SU-DHL-6 (cell line): ENCODE results near the gene OR4F15.
"Not testable (repeated sequence)": the region's sequence is repeated elsewhere in the genome, so short reads cannot be mapped to it uniquely, and the experiment has no call there.

Experiments
- H2AFZ ChIP-seq: fragments of 200-600 bp; sonication (generic); 2 replicates; pipeline ENCODE4 v1.6.1; 2014; ENCODE audit warnings: low read depth, mild to moderate bottlenecking, moderate library complexity, mixed read lengths, antibody characterized with exemption, low read length; ENCODE audit not compliant: severe bottlenecking
- H3F3A ChIP-seq: fragments of 200-600 bp; shearing (Covaris generic); 2 replicates; pipeline ENCODE4 v1.6.0; 2016; ENCODE audit warnings: antibody characterized with exemption, mild to moderate bottlenecking; ENCODE audit not compliant: insufficient read depth
- H3K27ac ChIP-seq: fragments of 200-600 bp; sonication (generic); 2 replicates; pipeline ENCODE4 v1.5.1; 2016; ENCODE audit warnings: low read depth, mild to moderate bottlenecking, low read length, moderate library complexity, mixed read lengths
- H3K27me3 ChIP-seq: fragments of 200-600 bp; sonication (generic), shearing (Covaris generic); 2 replicates; pipeline ENCODE4 v1.6.0; 2014; ENCODE audit warnings: mild to moderate bottlenecking, low read length
- H3K36me3 ChIP-seq: fragments of 200-600 bp; sonication (generic); 2 replicates; pipeline ENCODE4 v1.6.1; 2014; ENCODE audit warnings: mild to moderate bottlenecking, low read length, mixed read lengths
- H3K4me2 ChIP-seq: fragments of 300-600, 200-600 bp; shearing (Covaris generic), sonication (generic); 2 replicates; pipeline ENCODE4 v1.6.0; 2014; ENCODE audit warnings: low read length, low read depth, mild to moderate bottlenecking; ENCODE audit not compliant: poor library complexity, severe bottlenecking
- H3K4me3 ChIP-seq: fragments of 200-600 bp; sonication (generic); 2 replicates; pipeline ENCODE4 v1.5.1; 2014; ENCODE audit warnings: antibody characterized with exemption, low read length, mild to moderate bottlenecking, mixed read lengths; ENCODE audit not compliant: insufficient read depth, poor library complexity, severe bottlenecking
- H3K79me2 ChIP-seq: fragments of 200-600 bp; sonication (generic); 2 replicates; pipeline ENCODE4 v1.6.1; 2014; ENCODE audit warnings: mild to moderate bottlenecking, low read length, moderate library complexity; ENCODE audit not compliant: insufficient read depth
- H3K9ac ChIP-seq: fragments of 200-600 bp; sonication (generic); 2 replicates; pipeline ENCODE4 v1.7.0; 2014; ENCODE audit warnings: mild to moderate bottlenecking, low read length
- H3K9me2 ChIP-seq: fragments of 200-600 bp; sonication (generic); replicated peaks from 2 replicates; pipeline ENCODE4 v1.6.1; 2014; ENCODE audit warnings: low read length; ENCODE audit not compliant: insufficient read depth
- H3K9me3 ChIP-seq: fragments of 200-600 bp; sonication (generic); 2 replicates; pipeline ENCODE4 v1.6.1; 2014; ENCODE audit warnings: low read length, mixed read lengths; ENCODE audit not compliant: insufficient read depth
- H4K20me1 ChIP-seq: fragments of 200-600 bp; sonication (generic); 2 replicates; pipeline ENCODE4 v1.6.1; 2014; ENCODE audit warnings: low read depth, mild to moderate bottlenecking, antibody characterized with exemption, low read length, moderate library complexity, mixed read lengths
- EZH2phosphoT487 ChIP-seq: fragments of 200-600 bp; sonication (generic), shearing (Covaris generic); conservative IDR thresholded peaks from 2 replicates; pipeline ENCODE4 v1.6.1; 2018; ENCODE audit warnings: mild to moderate bottlenecking, antibody characterized with exemption, low read length, moderate library complexity, mixed read lengths
- TF ChIP-seq, protein P1 (sequence below): fragments of 200-600 bp; sonication (generic); IDR thresholded peaks from one replicate; pipeline ENCODE4 v1.5.1; 2017; ENCODE audit warnings: antibody characterized with exemption, mild to moderate bottlenecking, low read length, moderate library complexity; ENCODE audit not compliant: insufficient read depth, poor library complexity, severe bottlenecking

The OR4F15 gene

DNA sequence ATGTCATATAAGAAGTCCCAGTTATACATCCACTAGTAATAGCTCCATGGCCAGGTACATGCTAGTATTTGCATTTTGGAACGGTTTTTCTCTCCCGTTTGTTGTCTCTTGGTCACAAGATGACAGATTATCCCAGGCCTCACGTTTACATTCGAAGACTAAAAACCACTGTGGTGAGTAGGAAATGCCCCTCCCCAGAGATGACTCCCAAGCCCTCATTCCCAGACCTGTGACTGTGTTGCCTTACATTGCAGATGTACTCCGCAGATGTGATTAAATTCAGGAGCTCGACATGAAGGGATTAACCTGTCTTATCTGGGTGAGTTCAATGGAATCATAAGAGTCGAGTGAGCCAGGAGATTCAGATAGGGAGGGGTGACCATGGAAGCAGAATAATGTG lies 18.0 kb upstream of the OR4F15 start:
- H3K36me3 ChIP-seq, H3K9ac ChIP-seq, H3K4me3 ChIP-seq, H4K20me1 ChIP-seq, H3K9me3 ChIP-seq, H3K27ac ChIP-seq, H3K9me2 ChIP-seq, H2AFZ ChIP-seq, H3K79me2 ChIP-seq, H3F3A ChIP-seq, H3K4me2 ChIP-seq, H3K27me3 ChIP-seq: not testable (repeated sequence)

DNA sequence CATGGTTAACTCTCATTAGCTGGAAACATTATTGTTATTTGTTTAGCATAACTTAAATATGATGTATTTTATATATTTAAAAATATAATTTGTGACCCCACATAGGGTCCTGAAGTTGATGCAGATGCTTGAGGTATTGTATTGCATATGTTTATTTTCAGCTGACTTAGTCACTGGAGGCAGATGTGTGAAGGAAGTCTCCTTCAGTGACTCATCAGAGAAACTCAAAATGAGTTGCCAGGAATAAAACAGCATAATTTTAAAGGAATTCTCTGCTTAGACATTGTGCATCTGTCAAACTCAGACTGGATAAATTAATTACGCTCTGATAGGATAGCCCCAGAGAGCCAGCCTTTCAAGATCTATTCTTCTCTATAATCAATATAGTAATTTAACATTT lies 16.5 kb upstream of the OR4F15 start:
- H3K4me3 ChIP-seq: no peak overlapping the region
- H3K36me3 ChIP-seq: no peaks in the 10 kb centered on the region
- TF ChIP-seq EZH2phosphoT487: no peak
- TF ChIP-seq, protein P1, sequence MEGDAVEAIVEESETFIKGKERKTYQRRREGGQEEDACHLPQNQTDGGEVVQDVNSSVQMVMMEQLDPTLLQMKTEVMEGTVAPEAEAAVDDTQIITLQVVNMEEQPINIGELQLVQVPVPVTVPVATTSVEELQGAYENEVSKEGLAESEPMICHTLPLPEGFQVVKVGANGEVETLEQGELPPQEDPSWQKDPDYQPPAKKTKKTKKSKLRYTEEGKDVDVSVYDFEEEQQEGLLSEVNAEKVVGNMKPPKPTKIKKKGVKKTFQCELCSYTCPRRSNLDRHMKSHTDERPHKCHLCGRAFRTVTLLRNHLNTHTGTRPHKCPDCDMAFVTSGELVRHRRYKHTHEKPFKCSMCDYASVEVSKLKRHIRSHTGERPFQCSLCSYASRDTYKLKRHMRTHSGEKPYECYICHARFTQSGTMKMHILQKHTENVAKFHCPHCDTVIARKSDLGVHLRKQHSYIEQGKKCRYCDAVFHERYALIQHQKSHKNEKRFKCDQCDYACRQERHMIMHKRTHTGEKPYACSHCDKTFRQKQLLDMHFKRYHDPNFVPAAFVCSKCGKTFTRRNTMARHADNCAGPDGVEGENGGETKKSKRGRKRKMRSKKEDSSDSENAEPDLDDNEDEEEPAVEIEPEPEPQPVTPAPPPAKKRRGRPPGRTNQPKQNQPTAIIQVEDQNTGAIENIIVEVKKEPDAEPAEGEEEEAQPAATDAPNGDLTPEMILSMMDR: no peak
- H3F3A ChIP-seq: no peaks in the 10 kb centered on the region
- no peaks in the 10 kb centered on the region for H3K79me2 ChIP-seq
- no peak overlapping the region for H3K27ac ChIP-seq
- no peaks in the 10 kb centered on the region for H3K9me3 ChIP-seq
- H2AFZ ChIP-seq: no peak overlapping the region
- no peak overlapping the region for H3K4me2 ChIP-seq
- no peaks in the 10 kb centered on the region for H3K27me3 ChIP-seq
- no peaks in the 10 kb centered on the region for H3K9me2 ChIP-seq
- no peaks in the 10 kb centered on the region for H4K20me1 ChIP-seq
- no peak overlapping the region for H3K9ac ChIP-seq

DNA sequence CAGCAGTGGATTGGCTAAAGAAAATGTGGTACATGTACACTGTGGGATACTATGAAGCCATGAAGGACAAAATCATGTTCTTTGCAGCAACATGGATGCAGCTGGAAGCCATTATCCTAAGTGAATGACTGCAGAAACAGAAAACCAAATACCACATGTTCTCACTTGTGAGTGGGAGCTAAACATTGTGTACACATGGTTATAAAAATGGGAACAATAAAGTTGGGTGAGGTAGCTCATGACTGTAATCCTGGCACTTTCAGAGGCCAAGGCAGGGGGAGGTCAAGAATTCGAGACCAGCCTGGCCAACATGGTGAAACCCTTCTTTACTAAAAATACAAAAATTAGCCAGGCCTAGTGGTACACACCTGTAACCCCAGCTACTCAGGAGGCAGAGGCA lies 12.3 kb upstream of the OR4F15 start:
- no peak overlapping the region for H2AFZ ChIP-seq
- H3K27ac ChIP-seq: no peak overlapping the region
- no peak overlapping the region for H3K4me3 ChIP-seq
- H3K9me3 ChIP-seq: no peaks in the 10 kb centered on the region
- H3K27me3 ChIP-seq: no peaks in the 10 kb centered on the region
- no peaks in the 10 kb centered on the region for H3K79me2 ChIP-seq
- H3K9ac ChIP-seq: no peak overlapping the region
- no peaks in the 10 kb centered on the region for H4K20me1 ChIP-seq
- no peaks in the 10 kb centered on the region for H3F3A ChIP-seq
- H3K36me3 ChIP-seq: no peaks in the 10 kb centered on the region
- no peak overlapping the region for H3K4me2 ChIP-seq
- H3K9me2 ChIP-seq: no peaks in the 10 kb centered on the region
- no peak for TF ChIP-seq EZH2phosphoT487
- TF ChIP-seq, protein P1: no peak

DNA sequence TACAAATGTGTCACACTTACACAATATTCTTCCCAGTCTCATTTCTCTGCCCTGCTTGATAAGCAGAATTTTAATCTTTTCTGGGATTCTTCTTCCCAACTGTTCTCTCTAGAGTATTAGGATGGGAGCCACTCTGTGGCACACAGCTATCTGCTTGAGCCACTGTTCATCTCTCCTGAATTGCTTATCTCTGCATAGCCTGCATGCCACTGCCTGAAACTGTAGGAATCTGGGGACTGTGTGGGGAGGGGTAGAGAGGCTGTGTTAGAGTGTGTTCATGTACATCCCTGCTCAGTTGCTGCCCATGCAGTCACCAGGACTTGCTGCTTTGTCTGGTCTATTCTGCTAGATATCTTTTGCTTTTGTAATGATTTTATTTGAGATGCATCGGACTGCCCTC lies 11.0 kb upstream of the OR4F15 start:
- Histone ChIP-seq H3K27ac (no peak overlapping the region), H3K9me2 (no peaks in the 10 kb centered on the region), H3F3A (no peaks in the 10 kb centered on the region), H3K4me2 (no peak overlapping the region), H3K9me3 (no peaks in the 10 kb centered on the region), H4K20me1 (no peaks in the 10 kb centered on the region), H3K36me3 (no peaks in the 10 kb centered on the region), H3K27me3 (no peaks in the 10 kb centered on the region), H3K4me3 (no peak overlapping the region), H3K79me2 (no peaks in the 10 kb centered on the region), H2AFZ (no peak overlapping the region), H3K9ac (no peak overlapping the region)
- no peak for TF ChIP-seq EZH2phosphoT487
- TF ChIP-seq, protein P1: no peak
